Nucleus accumbens (tissue), 56 donors: ENCODE measurements around the gene MX2.
"Not testable (repeated sequence)": the region's sequence is repeated elsewhere in the genome, so short reads cannot be mapped to it uniquely, and the experiment has no call there.

Experiments used
- DNase-seq, 56 donors: peaks; one replicate each; lab custom pipeline; 2025; lab: John Stamatoyannopoulos, UW

MX2 gene

GRCh38 chr21:41337515-41337914 lies 24.3 kb upstream of the MX2 start:
- no peak for DNase-seq

DNA sequence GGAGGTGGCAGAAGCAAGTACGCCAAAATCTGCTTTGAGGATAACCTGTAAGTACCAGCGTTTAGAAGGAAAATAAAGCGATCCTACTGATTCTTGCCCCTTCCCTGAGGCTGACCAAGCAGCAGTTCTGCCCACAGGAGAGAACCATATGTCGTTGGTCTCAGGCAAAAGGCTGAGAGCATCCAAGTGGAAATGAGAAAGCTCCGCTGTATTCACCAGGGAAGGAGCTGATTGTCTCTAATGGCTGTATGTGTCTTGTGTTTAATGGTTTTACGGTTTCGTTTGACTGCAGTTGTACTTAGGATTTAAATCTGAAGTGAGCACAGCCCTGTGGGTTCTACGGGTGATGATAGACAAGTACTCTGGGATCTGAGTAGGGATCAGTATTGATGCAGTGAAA lies 23.4 kb upstream of the MX2 start:
- no peak for DNase-seq

DNA sequence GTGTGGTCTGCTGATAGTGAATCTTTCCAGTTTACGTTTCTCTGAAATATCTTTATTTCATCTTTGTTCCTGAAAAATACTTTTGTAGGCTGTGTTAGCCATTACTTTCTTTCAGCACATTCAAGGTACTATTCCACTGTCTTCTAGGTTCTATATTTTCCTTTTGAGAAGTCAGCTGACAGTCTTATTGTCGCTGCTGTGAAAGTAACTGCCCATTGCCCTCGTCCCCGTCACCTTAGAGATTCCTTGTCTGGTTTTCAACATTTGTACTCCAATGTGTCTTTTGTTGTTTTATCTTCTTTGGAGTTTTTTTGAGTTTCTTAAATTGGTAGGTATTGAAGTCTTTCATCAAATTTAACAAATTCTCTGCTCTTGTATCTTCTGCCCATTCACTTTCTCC lies 19.8 kb upstream of the MX2 start:
- no peak for DNase-seq

- DNase-seq: no peak
Observed at GRCh38 chr21:41344146-41344545, 17.7 kb upstream of the MX2 start.

GRCh38 chr21:41345356-41345755 lies 16.5 kb upstream of the MX2 start:
- DNase-seq: no peak

GRCh38 chr21:41345934-41346685 lies 15.7 kb upstream of the MX2 start:
- DNase-seq: no peak

- DNase-seq: no peak
Observed at GRCh38 chr21:41346758-41347157, 15.1 kb upstream of the MX2 start.

DNA sequence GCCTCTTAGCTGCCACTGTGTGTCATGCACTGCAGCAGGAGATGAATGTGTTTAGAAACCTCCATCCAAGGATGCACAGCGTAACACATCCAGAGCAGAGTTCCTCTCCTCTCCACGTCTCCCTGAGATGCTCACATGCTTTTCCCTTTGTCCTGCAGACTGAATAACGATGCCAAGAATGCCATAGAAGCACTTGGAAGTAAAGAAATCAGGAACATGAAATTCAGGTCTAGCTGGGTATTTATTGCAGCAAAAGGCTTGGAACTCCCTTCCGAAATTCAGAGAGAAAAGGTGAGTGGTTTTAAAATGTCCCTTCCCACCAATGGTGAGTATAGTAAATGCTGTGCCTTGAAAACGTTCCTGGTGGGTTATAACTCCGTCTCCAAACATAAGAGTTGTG lies 13.4 kb upstream of the MX2 start:
- DNase-seq: no peak

DNA sequence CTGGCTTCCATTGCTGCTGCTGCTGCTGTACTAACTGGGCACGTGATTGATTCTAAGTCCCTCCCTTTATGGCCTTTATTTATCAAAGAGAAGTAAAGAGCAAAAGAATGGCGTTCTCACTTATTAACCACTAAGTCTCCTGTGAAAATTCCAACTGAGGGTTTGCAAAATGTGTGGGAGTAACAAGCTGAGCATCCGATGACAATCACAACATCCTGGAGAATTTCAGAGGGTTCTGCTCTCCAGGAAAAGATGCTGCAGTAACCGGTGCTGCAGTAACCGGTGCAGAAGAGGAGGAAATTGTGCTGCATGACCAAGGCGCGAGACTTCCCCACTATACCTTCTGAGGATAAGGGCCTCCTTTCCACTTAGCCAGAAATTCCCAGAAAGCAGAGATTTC lies 12.7 kb upstream of the MX2 start:
- DNase-seq: no peak

DNA sequence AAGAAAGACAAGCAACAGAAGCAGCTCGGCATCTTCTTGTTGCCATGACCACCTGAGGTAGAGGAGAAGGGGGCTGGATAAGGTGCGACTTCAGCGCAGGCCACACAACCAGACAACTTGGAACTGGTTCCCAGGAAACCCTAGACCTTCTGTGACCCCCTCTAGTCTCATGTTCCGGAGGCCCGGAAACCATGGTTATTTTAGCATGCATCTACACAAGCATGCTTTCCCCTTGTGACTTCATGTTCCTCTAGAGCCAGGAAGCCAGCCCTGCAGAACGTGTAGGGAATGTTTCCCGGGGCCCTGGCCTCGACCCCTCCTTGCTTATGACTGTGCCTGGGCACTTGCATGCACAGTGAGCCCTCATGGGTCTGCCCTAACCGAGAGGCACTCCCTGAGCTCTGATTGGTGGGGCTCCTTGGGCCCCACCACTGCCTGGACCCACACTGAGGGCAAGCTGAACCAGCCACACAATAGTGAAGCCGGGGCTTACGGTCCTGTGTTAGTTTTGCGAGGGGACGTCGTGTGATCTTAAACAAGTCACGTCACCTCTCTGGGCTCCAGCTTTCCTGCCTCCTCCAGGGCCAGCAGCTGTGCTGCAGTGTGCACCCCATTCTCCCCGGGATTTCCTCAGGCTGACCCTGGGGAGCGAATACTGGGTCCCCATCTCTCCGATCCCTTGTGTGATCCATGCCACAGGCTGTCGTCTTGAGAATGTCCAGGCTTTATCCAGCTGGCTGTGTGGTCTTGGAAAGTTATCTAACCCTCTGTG lies 12.0 kb upstream of the MX2 start:
- no peak for DNase-seq

- DNase-seq: no peak
Observed at GRCh38 chr21:41350436-41351155, 11.2 kb upstream of the MX2 start.

- no peak for DNase-seq
Observed at GRCh38 chr21:41357546-41357945, 4.3 kb upstream of the MX2 start.

DNA sequence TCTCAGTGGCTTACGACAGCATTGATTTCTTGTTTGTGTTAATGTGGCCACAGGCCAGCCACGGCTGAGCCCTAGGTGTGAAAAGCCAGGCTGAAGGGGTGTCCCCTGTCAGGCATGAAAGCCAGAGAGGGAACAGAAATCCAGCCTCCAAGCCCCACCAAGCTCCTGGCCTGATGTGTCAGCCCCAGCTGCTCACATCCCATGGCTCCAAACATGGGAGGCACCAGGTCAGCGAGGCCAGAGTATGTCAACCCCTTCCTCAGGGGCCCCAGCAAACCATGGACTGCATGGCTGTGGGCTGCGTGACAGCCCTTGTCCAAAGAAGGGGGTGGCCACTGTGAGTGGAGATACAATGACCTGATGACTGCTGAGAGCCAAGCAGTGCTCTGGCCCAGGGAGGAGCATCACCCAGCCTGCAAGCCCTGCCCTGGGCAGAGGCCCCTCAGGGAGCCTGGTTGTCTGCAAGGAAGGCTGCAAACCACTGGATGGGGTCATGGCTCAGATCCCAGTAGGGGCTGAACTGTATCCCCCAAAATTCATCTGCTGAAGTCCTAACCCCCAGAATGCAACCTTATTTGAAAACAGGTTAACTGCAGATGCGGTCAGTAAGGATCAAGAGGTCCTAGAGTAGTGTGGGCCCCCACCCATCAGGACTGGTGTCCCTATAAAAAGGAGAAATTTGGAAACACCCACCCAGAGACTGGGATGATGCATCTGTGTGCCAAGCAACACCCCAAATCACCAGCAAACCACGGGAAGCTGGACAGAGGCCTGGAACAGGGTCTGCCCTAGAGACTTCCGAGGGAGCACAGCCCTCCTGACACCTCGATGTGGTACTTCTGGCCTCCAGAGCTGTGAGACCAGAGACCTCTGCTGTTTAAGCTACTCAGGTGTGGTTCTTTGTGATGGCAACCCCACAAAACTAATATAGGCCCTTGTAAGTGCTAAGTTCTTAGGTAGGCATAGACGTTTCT lies 3.3 kb upstream of the MX2 start:
- no peak for DNase-seq

DNA sequence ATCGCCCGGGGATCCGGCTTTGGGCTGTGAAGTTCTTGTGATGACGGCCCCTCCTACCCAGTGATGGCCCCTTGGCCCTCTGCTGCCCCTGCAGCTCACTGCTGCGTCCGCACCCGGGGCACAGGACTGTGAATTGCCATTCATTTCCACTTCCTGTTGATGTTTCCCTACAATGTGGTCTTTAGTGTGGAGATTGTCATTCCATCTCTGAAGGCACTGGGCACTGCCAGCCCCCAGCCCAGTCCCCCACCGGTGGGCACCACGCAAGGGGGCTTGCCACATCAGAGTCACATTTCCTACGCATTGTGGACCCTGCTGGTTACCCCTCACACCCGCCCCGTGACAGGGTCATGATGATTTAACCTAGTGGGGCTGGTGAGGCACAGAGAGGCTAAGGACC lies 2.5 kb upstream of the MX2 start:
- DNase-seq: no peak

GRCh38 chr21:41359754-41360071 lies 2.1 kb upstream of the MX2 start:
- not testable (repeated sequence) for DNase-seq

DNA sequence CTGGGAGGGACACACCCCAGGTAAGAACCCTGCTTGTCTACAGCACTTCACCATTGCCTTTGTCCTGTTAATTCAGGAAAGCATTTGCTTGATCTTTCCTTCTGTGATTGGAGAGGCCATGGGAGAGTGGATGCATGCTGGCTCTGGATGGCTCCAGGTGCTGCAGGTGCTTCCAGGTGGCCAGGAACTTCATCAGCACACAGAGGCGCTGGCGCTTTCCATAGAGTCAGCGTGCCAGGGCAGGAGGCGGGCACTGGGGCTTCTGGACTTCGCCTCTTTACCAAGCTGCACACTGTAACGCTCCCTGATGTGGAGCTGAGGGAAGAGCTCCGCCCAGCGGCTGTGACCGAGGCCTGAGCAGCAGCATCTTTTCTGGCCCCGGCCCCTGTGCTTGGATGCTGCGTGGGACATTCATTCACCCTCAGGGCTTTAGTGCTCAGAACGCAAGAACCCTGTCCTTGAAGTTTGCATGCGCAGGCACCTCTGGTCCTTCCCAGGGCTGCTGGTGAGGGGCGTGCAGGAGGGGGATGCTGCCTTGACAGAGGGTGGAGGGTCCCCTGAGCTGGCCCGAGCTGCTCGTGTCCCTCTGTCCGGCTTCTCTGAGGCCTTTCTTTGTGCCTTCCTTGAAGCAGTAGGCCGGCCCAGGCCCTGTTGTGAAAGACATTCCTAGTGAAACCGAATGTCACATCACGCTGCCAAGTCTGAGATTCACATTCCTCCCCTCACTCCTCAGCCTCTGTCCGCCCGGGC lies 1.6 kb upstream of the MX2 start:
- no peak for DNase-seq

GRCh38 chr21:41361053-41361785 lies 608 bp upstream of the MX2 start:
- no peak for DNase-seq

DNA sequence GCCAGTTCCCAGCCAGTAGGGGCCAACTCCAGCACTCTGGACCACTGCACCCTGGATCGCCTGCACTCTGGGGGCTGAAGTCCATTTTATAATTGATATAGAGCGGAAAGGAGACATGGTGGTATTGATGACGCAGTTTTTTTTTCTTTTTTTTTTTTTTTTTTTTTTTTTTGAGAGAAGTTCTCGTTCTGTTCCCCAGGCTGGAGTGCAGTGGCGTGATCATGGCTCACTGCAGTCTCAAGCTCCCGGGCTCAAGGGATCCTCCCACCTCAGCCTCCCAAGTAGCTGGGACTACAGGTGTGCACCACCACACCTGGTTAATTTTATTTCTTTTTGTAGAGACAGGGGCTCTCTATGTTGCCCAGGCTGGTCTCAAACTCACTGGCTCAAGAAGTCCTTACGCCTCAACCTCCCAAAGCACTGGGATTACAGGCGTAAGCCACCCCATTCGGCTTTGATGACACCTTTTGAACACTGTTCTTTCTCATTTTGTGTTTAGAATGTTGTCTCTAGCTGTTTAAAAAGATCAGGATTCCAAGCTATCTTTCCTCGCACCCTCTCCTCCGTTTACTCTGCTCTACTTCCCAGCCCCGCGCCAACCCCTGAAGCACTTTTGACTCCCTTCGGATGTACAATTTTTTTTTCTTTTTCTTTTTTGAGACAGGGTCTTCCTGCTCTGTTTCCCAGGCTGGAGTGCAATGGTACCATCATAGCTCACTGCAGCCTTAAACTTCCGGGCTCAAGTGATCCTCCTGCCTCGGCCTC lies 960 bp downstream of the MX2 start:
- no peak for DNase-seq
